Activated naive CD4-positive, alpha-beta T cell (primary cell): Measurements from ENCODE around the gene COX14.
A peak's percentile ranks its signal among the peaks of the same experiment; 100 is the strongest.

Source experiments
- DNase-seq, 4 experiments: peaks; one replicate each; lab custom pipeline; 2025; lab: John Stamatoyannopoulos, UW

COX14 gene

GRCh38 chr12:50084775-50085614 lies 27.0 kb upstream of the COX14 start, which contains the start of gene SMARCD1:
Gene SMARCD1, plus strand, starts transcription at chr12:50085342. Its CDS starts 28 bp downstream, at chr12:50085370.
- peak; percentile 61 to 77 (median 72) for DNase-seq

- no peak for DNase-seq
Measured at GRCh38 chr12:50085615-50086072, 26.4 kb upstream of the COX14 start.

- DNase-seq = no peak
Measured at GRCh38 chr12:50086148-50086547, 25.9 kb upstream of the COX14 start.

- DNase-seq = no peak
Measured at GRCh38 chr12:50087151-50087550, 24.9 kb upstream of the COX14 start.

- DNase-seq = no peak
Measured at GRCh38 chr12:50087995-50088394, 24.0 kb upstream of the COX14 start.

GRCh38 chr12:50088577-50089335 lies 23.3 kb upstream of the COX14 start:
- DNase-seq = peak in 1 of 4 experiments; percentile 10

GRCh38 chr12:50089730-50090129 lies 22.3 kb upstream of the COX14 start:
- DNase-seq = no peak

GRCh38 chr12:50090391-50090790 lies 21.6 kb upstream of the COX14 start:
- DNase-seq = no peak

GRCh38 chr12:50097952-50098351 lies 14.1 kb upstream of the COX14 start:
- DNase-seq = no peak

- DNase-seq = no peak
Measured at GRCh38 chr12:50099302-50100008, 12.6 kb upstream of the COX14 start.

- no peak for DNase-seq
Measured at GRCh38 chr12:50100561-50100960, 11.5 kb upstream of the COX14 start.

- no peak for DNase-seq
Measured at GRCh38 chr12:50101663-50102062, 10.4 kb upstream of the COX14 start.

GRCh38 chr12:50102131-50102531 lies 9.9 kb upstream of the COX14 start:
- DNase-seq = no peak

- DNase-seq = no peak
Measured at GRCh38 chr12:50102646-50103309, 9.3 kb upstream of the COX14 start.

- no peak for DNase-seq
Measured at GRCh38 chr12:50103351-50103750, 8.7 kb upstream of the COX14 start.

GRCh38 chr12:50103767-50104321 lies 8.2 kb upstream of the COX14 start, which contains the start of gene GPD1:
Gene GPD1, plus strand, starts transcription at chr12:50104008. Its CDS starts 43 bp downstream, at chr12:50104051.
- DNase-seq = no peak

- no peak for DNase-seq
Measured at GRCh38 chr12:50104417-50105366, 7.3 kb upstream of the COX14 start.

GRCh38 chr12:50105913-50106450 lies 6.1 kb upstream of the COX14 start:
- DNase-seq = no peak

GRCh38 chr12:50106907-50107306 lies 5.1 kb upstream of the COX14 start:
- DNase-seq = no peak
